Measurements from ENCODE around the gene POLN. TPM values are rescaled to one million over a fixed set of nuclear protein-coding genes. Genes with fewer than 3 reads are reported as not detected.
"Not testable (repeated sequence)": the region's sequence is repeated elsewhere in the genome, so short reads cannot be mapped to it uniquely, and the experiment has no call there.

The POLN gene
- total RNA-seq, 2 experiments from 2014 or later, result 0.91 to 1.3 TPM

DNA sequence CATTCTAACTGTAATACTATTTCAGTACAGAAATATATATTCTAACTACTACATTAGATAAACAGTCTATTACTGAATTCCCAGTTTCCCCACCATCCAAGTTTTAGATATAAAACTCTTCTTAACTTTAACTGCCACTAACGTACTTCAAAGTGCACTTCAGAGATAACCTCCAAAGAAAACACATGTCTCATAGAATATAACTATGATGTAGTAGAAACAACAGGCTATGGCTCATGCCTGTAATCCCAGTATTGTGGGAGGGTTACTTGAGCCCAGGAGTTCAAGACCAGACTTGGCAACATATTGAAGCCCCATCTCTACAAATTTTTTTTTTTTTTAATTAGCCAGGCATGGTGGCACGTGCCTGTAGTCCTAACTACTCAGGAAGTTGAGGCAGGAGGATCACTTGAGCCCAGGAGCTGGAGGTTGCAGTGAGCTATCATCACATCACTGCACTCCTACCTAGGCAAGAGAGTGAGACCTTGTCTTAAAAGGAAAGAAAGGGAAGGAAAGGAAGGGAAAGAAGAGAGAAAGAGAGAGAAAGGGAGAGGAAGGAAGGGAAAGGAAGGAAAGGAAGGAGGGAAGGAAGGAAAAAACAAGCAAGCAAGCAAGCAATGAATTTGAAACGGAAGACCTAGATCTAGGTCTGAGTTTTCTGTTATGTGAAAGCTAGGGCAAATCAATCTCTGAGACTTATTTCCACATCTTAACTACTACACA, 4.8 kb downstream of the POLN start:
- H3K36me3 Mint-ChIP-seq (ENCODE audit: low read depth), result peaks cover 33% of the 10 kb centered on the region
- no peaks in the 10 kb centered on the region for H3K9me3 Mint-ChIP-seq
- H3K27ac Mint-ChIP-seq, result no peak overlapping the region
- H3K4me3 Mint-ChIP-seq, result peak overlapping the region; percentile 6
- H3K27me3 Mint-ChIP-seq (ENCODE audit: low read depth), result no peaks in the 10 kb centered on the region
- DNase-seq, result no peak
- H3K4me1 Mint-ChIP-seq (ENCODE audit: low read depth), result peaks cover 53% of the 10 kb centered on the region
- intact Hi-C loops (cut with micrococcal nuclease), result no loop called here
- CTCF ChIA-PET, result interaction anchor here (0.5 to 2.0 kb wide), 5 partner anchors 9 to 48 kb away, joined by 3 to 5 read pairs (median 4); no protein-coding TSS in a partner anchor

DNA sequence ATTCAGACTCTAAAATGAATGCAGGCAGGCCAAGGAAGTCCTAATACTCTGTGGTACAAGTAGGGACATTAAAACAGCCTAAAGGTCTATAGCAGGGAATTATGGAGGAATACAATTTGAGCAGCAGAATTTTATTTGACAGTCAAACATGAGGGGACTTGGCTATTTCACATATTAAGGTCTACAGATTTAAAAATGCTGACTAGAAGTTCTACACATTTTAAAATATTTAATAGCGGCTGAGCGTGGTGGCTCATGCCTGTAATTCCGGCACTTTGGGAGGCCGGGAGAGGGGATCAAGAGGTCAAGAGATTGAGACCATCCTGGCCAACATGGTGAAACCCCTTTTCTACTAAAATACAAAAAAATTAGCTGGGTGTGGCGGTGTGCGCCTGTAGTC, 10.8 kb downstream of the POLN start:
- DNase-seq, result no peak
- peaks cover 19% of the 10 kb centered on the region for H3K36me3 Mint-ChIP-seq (ENCODE audit: low read depth)
- CTCF ChIA-PET, result interaction anchor here (0.6 to 1.3 kb wide), 2 partner anchors 11 to 243 kb away, joined by 3 to 6 read pairs; no protein-coding TSS in a partner anchor
- intact Hi-C loops (cut with micrococcal nuclease), result no loop called here
- no peaks in the 10 kb centered on the region for H3K27me3 Mint-ChIP-seq (ENCODE audit: low read depth)
- no peak overlapping the region for H3K4me3 Mint-ChIP-seq
- no peak overlapping the region for H3K27ac Mint-ChIP-seq
- H3K4me1 Mint-ChIP-seq (ENCODE audit: low read depth), result peaks cover 19% of the 10 kb centered on the region
- H3K9me3 Mint-ChIP-seq, result no peaks in the 10 kb centered on the region

DNA sequence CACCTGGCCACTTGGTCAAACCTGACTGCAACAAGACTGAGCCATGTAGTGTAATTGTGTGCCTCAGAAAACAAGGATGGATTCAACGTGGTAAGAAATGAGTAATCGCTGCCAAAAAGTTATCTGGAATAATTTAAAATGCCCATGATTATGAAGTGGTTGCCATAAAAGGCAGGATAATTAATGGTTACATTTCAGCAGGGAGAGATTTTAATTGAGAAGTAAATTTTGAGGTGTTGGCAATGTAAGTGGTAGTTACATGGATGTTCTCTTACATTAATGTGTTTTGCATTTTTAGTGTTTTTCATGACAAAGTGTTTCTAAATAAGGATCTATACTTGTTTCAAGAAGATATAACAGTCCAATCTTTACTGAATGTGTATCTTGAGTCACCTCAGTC, 15.7 kb downstream of the POLN start:
- no peaks in the 10 kb centered on the region for H3K9me3 Mint-ChIP-seq
- no peak overlapping the region for H3K4me3 Mint-ChIP-seq
- intact Hi-C loops (cut with micrococcal nuclease), result no loop called here
- no peaks in the 10 kb centered on the region for H3K4me1 Mint-ChIP-seq (ENCODE audit: low read depth)
- peaks cover 3% of the 10 kb centered on the region for H3K36me3 Mint-ChIP-seq (ENCODE audit: low read depth)
- CTCF ChIA-PET, result interaction anchor here (1.1 kb wide), 1 partner anchor 36 kb away, joined by 4 read pairs; the partner anchor contains the start of gene MXD4
- DNase-seq, result no peak
- H3K27me3 Mint-ChIP-seq (ENCODE audit: low read depth), result no peaks in the 10 kb centered on the region
- no peak overlapping the region for H3K27ac Mint-ChIP-seq

DNA sequence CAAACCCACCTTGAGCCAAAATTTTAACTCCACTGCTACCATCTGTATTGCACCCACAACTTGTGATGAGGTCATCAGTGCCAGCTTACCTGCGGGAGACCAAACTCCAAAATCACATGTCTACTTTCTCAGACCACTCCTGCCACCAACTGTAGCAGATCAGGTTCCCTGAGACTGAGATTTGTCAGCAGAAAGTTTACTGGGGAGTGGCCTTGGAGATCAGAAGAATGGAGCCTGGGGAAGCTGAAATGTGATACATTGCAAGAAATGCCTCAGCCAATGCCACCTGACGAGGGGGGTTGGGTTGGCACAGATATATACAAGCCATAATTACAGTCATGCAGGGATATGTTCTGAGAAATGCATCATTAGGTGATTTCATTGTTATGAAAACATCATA, 19.1 kb downstream of the POLN start:
- H3K4me1 Mint-ChIP-seq (ENCODE audit: low read depth), result no peaks in the 10 kb centered on the region
- no peaks in the 10 kb centered on the region for H3K9me3 Mint-ChIP-seq
- no peaks in the 10 kb centered on the region for H3K27me3 Mint-ChIP-seq (ENCODE audit: low read depth)
- CTCF ChIA-PET, result interaction anchor here (0.6 to 3.8 kb wide), 4 partner anchors 14 to 220 kb away, joined by 3 to 11 read pairs (median 4); no protein-coding TSS in a partner anchor
- H3K27ac Mint-ChIP-seq, result no peak overlapping the region
- no peak for DNase-seq
- intact Hi-C loops (cut with micrococcal nuclease), result loop anchor here (5.0 kb wide), 1 partner anchor 199 kb away; no protein-coding TSS in a partner anchor
- H3K4me3 Mint-ChIP-seq, result no peak overlapping the region
- H3K36me3 Mint-ChIP-seq (ENCODE audit: low read depth), result no peaks in the 10 kb centered on the region

DNA sequence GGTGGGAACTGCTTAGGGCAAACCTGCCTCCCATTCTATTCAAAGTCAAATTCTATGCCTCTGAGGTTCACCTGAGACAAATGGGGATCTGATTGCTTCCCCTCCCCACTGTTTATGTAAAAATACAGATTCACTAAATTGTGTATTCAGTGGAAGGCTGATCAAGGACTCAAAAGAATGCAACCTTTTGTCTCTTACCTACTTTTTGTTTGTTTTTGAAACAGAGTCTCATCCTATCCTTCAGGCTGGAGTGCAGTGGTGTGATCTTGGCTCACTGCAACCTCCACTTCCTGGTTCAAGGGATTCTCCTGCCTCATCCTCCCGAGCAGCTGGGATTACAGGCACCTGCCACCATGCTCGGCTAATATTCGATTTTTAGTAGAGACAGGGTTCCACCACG, 20.5 kb downstream of the POLN start:
- H3K36me3 Mint-ChIP-seq (ENCODE audit: low read depth); H3K9me3 Mint-ChIP-seq; H3K4me1 Mint-ChIP-seq (ENCODE audit: low read depth); DNase-seq; H3K4me3 Mint-ChIP-seq; H3K27ac Mint-ChIP-seq; H3K27me3 Mint-ChIP-seq (ENCODE audit: low read depth): not testable (repeated sequence)
- CTCF ChIA-PET, result interaction anchor here (0.7 to 3.8 kb wide), 9 partner anchors 13 to 419 kb away, joined by 3 to 14 read pairs (median 5); no protein-coding TSS in a partner anchor
- intact Hi-C loops (cut with micrococcal nuclease), result loop anchor here (2.0 to 5.0 kb wide), 2 partner anchors 201 to 315 kb away; partner anchors contain the start of gene FAM193A

DNA sequence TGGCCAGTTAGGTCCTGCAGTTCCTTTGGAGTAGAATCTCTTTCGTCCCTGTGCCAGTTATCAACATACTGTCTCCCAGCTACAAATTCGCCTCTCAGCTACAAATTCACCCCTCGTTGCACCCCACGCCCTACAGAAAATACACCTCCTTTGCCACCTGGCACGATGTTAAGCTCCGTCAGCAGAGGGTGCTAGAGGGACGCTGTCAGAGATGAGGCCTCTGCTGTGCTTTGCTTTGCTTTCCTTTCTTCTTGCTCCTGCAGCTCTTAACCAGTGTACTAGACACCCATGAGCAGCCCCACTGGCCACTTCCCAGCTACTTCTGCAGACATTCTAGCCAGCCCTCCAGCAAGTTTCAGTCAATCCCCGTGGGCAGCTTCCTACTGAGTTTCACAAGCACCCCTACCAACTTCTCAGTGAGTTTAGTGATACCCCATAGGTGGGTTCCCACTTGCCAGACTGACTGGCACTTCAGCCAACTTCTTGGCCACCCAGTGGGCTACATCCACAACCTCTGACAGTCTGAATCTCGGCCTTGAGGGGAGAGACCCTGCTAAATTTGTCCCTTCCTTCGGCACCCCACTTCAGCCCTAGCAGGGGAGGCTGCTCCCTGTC, 21.8 kb downstream of the POLN start:
- intact Hi-C loops (cut with micrococcal nuclease), result loop anchor here (1.0 to 5.0 kb wide), 6 partner anchors 22 to 317 kb away; partner anchors contain the start of genes FAM193A, HAUS3 and POLN
- no peak overlapping the region for H3K27ac Mint-ChIP-seq
- no peaks in the 10 kb centered on the region for H3K9me3 Mint-ChIP-seq
- CTCF ChIA-PET, result interaction anchor here (0.6 to 3.8 kb wide), 25 partner anchors 9 to 420 kb away, joined by 3 to 14 read pairs (median 4); partner anchors contain the start of genes MXD4 and RNF4
- no peaks in the 10 kb centered on the region for H3K4me1 Mint-ChIP-seq (ENCODE audit: low read depth)
- H3K27me3 Mint-ChIP-seq (ENCODE audit: low read depth), result no peaks in the 10 kb centered on the region
- no peaks in the 10 kb centered on the region for H3K36me3 Mint-ChIP-seq (ENCODE audit: low read depth)
- no peak overlapping the region for H3K4me3 Mint-ChIP-seq
- peak; percentile 90 for DNase-seq

DNA sequence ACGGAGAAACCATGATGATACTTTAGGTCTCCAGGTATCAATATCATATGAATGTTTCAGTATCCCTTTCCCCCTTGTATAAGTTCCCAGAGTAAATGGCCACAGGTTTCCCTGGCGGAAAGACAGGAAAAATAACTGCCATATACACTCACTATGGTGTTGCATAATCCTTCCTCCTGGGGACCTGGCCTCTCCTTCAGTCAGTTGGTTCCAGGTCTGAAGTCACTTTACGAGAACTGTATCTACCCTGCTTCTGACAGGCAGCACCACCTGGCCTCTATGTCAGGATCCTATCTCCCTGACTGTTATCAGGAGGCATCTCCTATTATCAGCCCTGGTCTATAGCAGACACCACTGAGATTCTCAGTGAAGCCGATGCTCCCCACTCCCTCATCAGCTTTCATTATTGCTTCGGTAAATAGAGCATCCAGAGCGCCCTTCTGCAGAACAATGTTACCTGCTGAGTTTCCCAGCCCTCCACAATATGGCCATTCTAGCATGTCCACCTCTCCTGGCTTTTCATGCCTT, 22.6 kb downstream of the POLN start:
- Mint-ChIP-seq H3K36me3 (ENCODE audit: low read depth) (no peaks in the 10 kb centered on the region), H3K27me3 (ENCODE audit: low read depth) (no peaks in the 10 kb centered on the region), H3K27ac (no peak overlapping the region), H3K4me3 (no peak overlapping the region), H3K9me3 (no peaks in the 10 kb centered on the region), H3K4me1 (ENCODE audit: low read depth) (no peaks in the 10 kb centered on the region)
- intact Hi-C loops (cut with micrococcal nuclease), result no loop called here
- CTCF ChIA-PET, result interaction anchor here (0.8 to 3.8 kb wide), 20 partner anchors 8 to 247 kb away, joined by 3 to 14 read pairs (median 4); partner anchors contain the start of gene MXD4
- DNase-seq, result no peak

DNA sequence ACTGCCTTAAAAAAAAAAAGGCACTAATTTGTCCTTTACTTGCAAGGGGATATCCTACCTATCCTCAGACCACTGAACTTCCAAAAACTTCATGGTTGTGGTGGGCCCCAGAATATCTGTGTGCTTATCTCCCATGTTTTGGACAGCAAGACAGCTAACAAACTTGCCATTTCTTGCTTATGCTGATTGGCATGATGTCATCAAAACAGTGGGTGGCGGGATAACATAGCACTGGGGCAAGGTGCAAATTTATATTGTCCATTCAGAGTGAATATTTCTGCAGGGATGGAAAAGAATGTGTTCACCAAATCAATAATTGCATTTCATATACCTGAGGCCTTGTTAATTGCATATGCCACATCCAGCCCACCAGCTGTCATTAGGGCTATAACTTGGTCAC, 23.5 kb downstream of the POLN start:
- H3K36me3 Mint-ChIP-seq (ENCODE audit: low read depth), result no peaks in the 10 kb centered on the region
- no peak overlapping the region for H3K27ac Mint-ChIP-seq
- H3K9me3 Mint-ChIP-seq, result no peaks in the 10 kb centered on the region
- no peak for DNase-seq
- H3K27me3 Mint-ChIP-seq (ENCODE audit: low read depth), result no peaks in the 10 kb centered on the region
- intact Hi-C loops (cut with micrococcal nuclease), result no loop called here
- CTCF ChIA-PET, result interaction anchor here (0.6 to 1.7 kb wide), 3 partner anchors 44 to 102 kb away, joined by 3 to 5 read pairs (median 3); partner anchors contain the start of gene MXD4
- H3K4me1 Mint-ChIP-seq (ENCODE audit: low read depth), result no peaks in the 10 kb centered on the region
- no peak overlapping the region for H3K4me3 Mint-ChIP-seq

DNA sequence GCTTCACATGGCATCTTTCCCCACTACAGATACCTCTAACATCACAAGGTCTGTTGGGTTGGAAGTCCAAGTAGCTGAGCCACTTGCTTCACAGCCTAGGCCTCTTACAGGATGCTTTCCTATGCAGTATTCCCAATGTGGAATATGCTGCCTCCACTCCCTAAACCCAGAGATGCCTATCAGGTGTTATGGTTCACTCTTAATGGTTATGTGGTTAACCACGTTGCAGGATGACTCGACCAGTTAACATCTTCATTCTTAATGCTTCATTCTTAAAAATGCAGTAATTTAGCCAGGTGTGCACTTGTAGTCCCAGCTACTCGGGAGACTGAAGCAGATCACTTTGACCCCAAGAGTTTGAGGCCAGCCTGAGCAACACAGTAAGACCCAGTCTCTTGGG, 24.2 kb downstream of the POLN start:
- Mint-ChIP-seq H3K9me3 (no peaks in the 10 kb centered on the region), H3K27ac (no peak overlapping the region), H3K4me1 (ENCODE audit: low read depth) (no peaks in the 10 kb centered on the region), H3K36me3 (ENCODE audit: low read depth) (no peaks in the 10 kb centered on the region), H3K27me3 (ENCODE audit: low read depth) (no peaks in the 10 kb centered on the region), H3K4me3 (no peak overlapping the region)
- DNase-seq, result no peak
- CTCF ChIA-PET, result interaction anchor here (0.9 to 1.7 kb wide), 3 partner anchors 44 to 245 kb away, joined by 3 to 5 read pairs (median 4); partner anchors contain the start of gene MXD4
- intact Hi-C loops (cut with micrococcal nuclease), result no loop called here

DNA sequence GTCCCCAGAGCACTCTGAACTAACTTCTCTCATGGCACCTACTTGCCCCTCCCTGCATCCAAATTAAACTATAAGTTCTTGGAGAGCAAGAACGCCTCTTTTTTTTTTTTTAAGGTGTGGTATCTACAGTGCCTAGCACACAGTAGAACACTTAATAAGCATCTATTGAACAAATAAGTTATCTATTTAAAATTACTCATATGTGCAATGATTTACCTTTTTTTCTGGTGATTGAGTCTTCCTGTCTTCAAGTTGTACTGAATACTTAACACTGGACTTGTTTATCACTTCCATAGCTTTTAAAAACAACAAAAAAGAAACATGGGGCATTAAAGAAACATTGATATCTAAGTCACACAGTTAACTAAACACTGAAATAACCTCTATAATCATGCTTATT, 29.1 kb downstream of the POLN start:
- DNase-seq, result no peak
- no peaks in the 10 kb centered on the region for H3K36me3 Mint-ChIP-seq (ENCODE audit: low read depth)
- intact Hi-C loops (cut with micrococcal nuclease), result no loop called here
- no peaks in the 10 kb centered on the region for H3K4me1 Mint-ChIP-seq (ENCODE audit: low read depth)
- H3K4me3 Mint-ChIP-seq, result no peak overlapping the region
- CTCF ChIA-PET, result no interaction called here
- H3K9me3 Mint-ChIP-seq, result no peaks in the 10 kb centered on the region
- no peak overlapping the region for H3K27ac Mint-ChIP-seq
- H3K27me3 Mint-ChIP-seq (ENCODE audit: low read depth), result no peaks in the 10 kb centered on the region

DNA sequence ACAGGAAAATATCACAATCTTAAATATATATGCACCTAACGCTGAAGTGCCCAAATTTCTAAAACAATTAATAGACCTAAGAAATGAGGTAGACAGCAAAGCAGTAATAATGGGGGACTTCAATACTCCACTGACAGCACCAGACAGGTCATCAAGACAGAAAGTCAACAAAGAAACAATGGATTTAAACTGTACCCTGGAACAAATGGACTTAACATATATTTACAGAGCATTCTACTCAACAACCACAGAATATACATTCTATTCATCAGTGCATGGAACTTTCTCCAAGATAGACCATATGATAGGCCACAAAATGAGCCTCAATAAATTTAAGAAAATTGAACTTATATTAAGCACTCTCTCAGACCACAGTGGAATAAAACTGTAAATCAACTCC, 39.1 kb downstream of the POLN start:
- H3K36me3 Mint-ChIP-seq (ENCODE audit: low read depth); H3K4me3 Mint-ChIP-seq; CTCF ChIA-PET; H3K9me3 Mint-ChIP-seq; H3K27me3 Mint-ChIP-seq (ENCODE audit: low read depth); H3K27ac Mint-ChIP-seq; H3K4me1 Mint-ChIP-seq (ENCODE audit: low read depth); DNase-seq; intact Hi-C loops (cut with micrococcal nuclease): not testable (repeated sequence)

DNA sequence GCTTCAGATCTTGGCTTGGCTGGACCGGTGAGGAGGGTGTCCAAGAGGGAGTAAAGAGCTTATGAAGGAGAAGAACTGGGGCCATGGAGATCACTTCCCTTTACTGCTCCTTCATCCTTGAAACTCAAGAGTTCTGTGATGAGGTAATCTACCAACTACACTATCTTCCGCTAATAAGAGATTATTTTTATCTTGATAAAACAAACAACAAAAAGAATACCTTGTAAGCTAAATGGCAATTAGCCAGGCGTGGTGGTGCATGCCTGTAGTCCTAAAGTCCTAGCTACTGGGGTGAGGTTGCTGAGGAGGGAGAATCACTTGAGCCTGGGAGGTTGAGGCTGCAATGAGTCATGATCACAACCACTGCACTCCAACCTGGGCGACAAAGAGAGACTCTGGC, 47.4 kb downstream of the POLN start:
- H3K27ac Mint-ChIP-seq, result no peak overlapping the region
- DNase-seq, result no peak
- H3K9me3 Mint-ChIP-seq, result no peaks in the 10 kb centered on the region
- no peak overlapping the region for H3K4me3 Mint-ChIP-seq
- no peaks in the 10 kb centered on the region for H3K27me3 Mint-ChIP-seq (ENCODE audit: low read depth)
- H3K4me1 Mint-ChIP-seq (ENCODE audit: low read depth), result no peaks in the 10 kb centered on the region
- intact Hi-C loops (cut with micrococcal nuclease), result no loop called here
- CTCF ChIA-PET, result no interaction called here
- H3K36me3 Mint-ChIP-seq (ENCODE audit: low read depth), result peaks cover 6% of the 10 kb centered on the region

Data from activated naive CD4-positive, alpha-beta T cell treated with anti-CD3 and anti-CD28 coated beads for 36 hours (primary cell).